Measurements from ENCODE around the gene L3HYPDH. TPM values are rescaled to one million over a fixed set of nuclear protein-coding genes. Genes with fewer than 3 reads are reported as not detected.

Gene L3HYPDH
- total RNA-seq, 1 experiment from 2014 or later, result 32.5 TPM

- H3K27me3 Mint-ChIP-seq (ENCODE audit: insufficient read depth, unreplicated experiment), result no peaks in the 10 kb centered on the region
- ChIA-PET POLR2A (interaction anchor here (1.9 kb wide), 1 partner anchor 17 kb away, joined by 4 read pairs; no protein-coding TSS in a partner anchor), CTCF (interaction anchor here (0.6 to 1.0 kb wide), 4 partner anchors 13 to 300 kb away, joined by 3 to 4 read pairs (median 4); no protein-coding TSS in a partner anchor)
- no peak for TF ChIP-seq CTCF (IDR thresholded peaks at IDR 0.05; ENCODE audit: unreplicated experiment)
- no peak overlapping the region for H3K4me3 Mint-ChIP-seq (ENCODE audit: unreplicated experiment)
- no TSS peak for BruUV-seq (replicated peaks)
- no peak for DNase-seq (ENCODE audit: unreplicated experiment)
- intact Hi-C loops (cut with micrococcal nuclease), result loop anchor here (5.0 kb wide), 1 partner anchor 237 kb away; the partner anchor contains the start of gene DAAM1
- H3K4me1 Mint-ChIP-seq (ENCODE audit: insufficient read depth, unreplicated experiment), result no peaks in the 10 kb centered on the region
- H3K27ac Mint-ChIP-seq (ENCODE audit: low read depth, unreplicated experiment), result no peak overlapping the region
- no peaks in the 10 kb centered on the region for H3K9me3 Mint-ChIP-seq (ENCODE audit: unreplicated experiment)
- H3K36me3 Mint-ChIP-seq (ENCODE audit: insufficient read depth, unreplicated experiment), result peaks cover 6% of the 10 kb centered on the region
These were observed 59.7 kb downstream of the L3HYPDH start for GRCh38 chr14:59424341-59425071.

Other genes with a start within 250 kb of the L3HYPDH start
- gene GPR135, start 19.0 kb downstream of the L3HYPDH start, total RNA-seq (2022), result 7.6 and 7.7 TPM in 2 replicates
- gene JKAMP, start 109 bp upstream of the L3HYPDH start, total RNA-seq (2022), result 29.7 and 35.8 TPM in 2 replicates
- not detected in 2 replicates for gene CCDC175, start 92.4 kb upstream of the L3HYPDH start, total RNA-seq (2022)

All from MCF 10A (cell line).